Measurements from ENCODE around the gene DHX35. TPM values are rescaled to one million over a fixed set of nuclear protein-coding genes. Genes with fewer than 3 reads are reported as not detected.

DHX35 gene
- total RNA-seq, 4 donors from 2014 or later = 14.9 to 24.0 (median 15.9) TPM

- DNase-seq (ENCODE audit: low spot score in 2 of 2) = no peak
- Histone ChIP-seq H3K4me3 (no peak overlapping the region), H3K4me1 (no peaks in the 10 kb centered on the region), H3K36me3 (no peaks in the 10 kb centered on the region), H3K27me3 (no peaks in the 10 kb centered on the region), H3K9me3 (no peaks in the 10 kb centered on the region), H3K27ac (no peak overlapping the region)
- TF ChIP-seq POLR2A (IDR thresholded peaks at IDR 0.05) (no peak), EP300 (IDR thresholded peaks at IDR 0.05) (no peak)
- TF ChIP-seq, protein P1, sequence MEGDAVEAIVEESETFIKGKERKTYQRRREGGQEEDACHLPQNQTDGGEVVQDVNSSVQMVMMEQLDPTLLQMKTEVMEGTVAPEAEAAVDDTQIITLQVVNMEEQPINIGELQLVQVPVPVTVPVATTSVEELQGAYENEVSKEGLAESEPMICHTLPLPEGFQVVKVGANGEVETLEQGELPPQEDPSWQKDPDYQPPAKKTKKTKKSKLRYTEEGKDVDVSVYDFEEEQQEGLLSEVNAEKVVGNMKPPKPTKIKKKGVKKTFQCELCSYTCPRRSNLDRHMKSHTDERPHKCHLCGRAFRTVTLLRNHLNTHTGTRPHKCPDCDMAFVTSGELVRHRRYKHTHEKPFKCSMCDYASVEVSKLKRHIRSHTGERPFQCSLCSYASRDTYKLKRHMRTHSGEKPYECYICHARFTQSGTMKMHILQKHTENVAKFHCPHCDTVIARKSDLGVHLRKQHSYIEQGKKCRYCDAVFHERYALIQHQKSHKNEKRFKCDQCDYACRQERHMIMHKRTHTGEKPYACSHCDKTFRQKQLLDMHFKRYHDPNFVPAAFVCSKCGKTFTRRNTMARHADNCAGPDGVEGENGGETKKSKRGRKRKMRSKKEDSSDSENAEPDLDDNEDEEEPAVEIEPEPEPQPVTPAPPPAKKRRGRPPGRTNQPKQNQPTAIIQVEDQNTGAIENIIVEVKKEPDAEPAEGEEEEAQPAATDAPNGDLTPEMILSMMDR (IDR thresholded peaks at IDR 0.05) = no peak
- WGBS, 2 donors = 84 to 92% methylated on average over 5 of the region's 5 CpGs
Measured at GRCh38 chr20:38940644-38941043, 21.5 kb upstream of the DHX35 start.

DNA sequence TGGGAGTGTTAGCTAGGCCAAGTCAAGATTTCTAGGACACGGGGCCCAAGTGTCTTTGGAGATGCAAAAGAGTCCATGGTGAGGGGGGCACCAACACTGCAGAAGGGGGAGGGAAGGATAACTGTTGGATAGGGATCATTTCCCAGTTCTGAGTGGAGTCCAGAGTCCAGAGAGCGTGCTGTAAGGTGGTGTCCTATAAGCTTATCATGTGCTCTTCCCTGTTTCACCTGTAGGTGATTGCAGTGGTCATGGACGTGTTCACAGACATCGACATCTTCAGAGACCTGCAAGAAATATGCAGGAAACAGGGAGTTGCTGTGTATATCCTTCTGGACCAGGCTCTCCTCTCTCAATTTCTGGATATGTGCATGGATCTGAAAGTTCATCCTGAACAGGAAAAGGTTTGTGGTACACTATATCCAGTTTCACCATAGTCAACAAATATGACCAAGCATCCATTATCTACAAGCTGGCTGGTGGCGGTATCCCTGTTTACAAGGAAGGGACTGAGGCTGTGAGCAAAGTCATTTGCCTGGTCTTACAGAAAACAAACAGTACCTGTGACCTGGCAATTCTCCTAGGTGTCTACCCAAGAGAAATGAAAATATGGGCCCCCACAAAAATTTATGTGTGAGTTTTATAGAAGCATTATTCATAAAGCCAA lies 20.3 kb upstream of the DHX35 start:
- TF ChIP-seq POLR2A (IDR thresholded peaks at IDR 0.05) (no peak), EP300 (IDR thresholded peaks at IDR 0.05) (no peak)
- TF ChIP-seq, protein P1 (IDR thresholded peaks at IDR 0.05) = no peak
- H3K27ac ChIP-seq = no peak overlapping the region
- WGBS, 2 donors = 91 to 95% methylated on average over 5 of the region's 5 CpGs
- DNase-seq (ENCODE audit: low spot score in 2 of 2) = no peak
- H3K4me3 ChIP-seq = no peak overlapping the region
- H3K27me3 ChIP-seq = no peaks in the 10 kb centered on the region
- no peaks in the 10 kb centered on the region for H3K36me3 ChIP-seq
- no peaks in the 10 kb centered on the region for H3K4me1 ChIP-seq
- H3K9me3 ChIP-seq = no peaks in the 10 kb centered on the region

- WGBS, 2 donors = 94 to 95% methylated on average over 3 of the region's 3 CpGs
Measured at GRCh38 chr20:38945012-38945411, 17.1 kb upstream of the DHX35 start.

DNA sequence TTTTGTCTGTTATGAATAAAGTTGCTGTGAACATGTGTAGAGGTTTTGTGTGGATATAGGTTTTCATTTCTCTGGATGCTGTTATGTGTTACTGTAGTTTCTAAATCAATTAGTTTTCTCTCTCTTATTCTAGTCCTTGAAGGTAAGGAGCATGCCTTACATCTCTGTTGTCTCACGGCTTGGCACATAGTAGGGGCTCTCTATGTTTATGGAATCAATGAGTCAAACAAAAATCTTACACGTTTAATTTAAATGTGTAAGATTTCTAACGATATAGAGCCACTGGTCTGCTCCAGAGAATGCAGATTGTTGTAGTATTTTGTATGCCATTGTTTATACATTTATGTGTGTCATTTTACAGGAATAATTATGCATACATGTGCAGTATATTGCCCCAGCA lies 15.3 kb upstream of the DHX35 start:
- Histone ChIP-seq H3K4me3 (no peak overlapping the region), H3K4me1 (no peaks in the 10 kb centered on the region), H3K36me3 (no peaks in the 10 kb centered on the region), H3K27me3 (no peaks in the 10 kb centered on the region), H3K9me3 (no peaks in the 10 kb centered on the region), H3K27ac (no peak overlapping the region)
- DNase-seq (ENCODE audit: low spot score in 2 of 2) = no peak
- 92 to 94% methylated on average over 3 of the region's 3 CpGs for WGBS, 2 donors
- TF ChIP-seq EP300 (IDR thresholded peaks at IDR 0.05) (no peak), POLR2A (IDR thresholded peaks at IDR 0.05) (no peak)
- TF ChIP-seq, protein P1 (IDR thresholded peaks at IDR 0.05) = no peak

More at GRCh38 chr20:38945012-38945411, 17.1 kb upstream of the DHX35 start:
- DNase-seq (ENCODE audit: low spot score in 2 of 2) = no peak
- H3K4me1 ChIP-seq = no peaks in the 10 kb centered on the region
- no peaks in the 10 kb centered on the region for H3K27me3 ChIP-seq
- no peak overlapping the region for H3K4me3 ChIP-seq
- H3K27ac ChIP-seq = no peak overlapping the region
- no peak for TF ChIP-seq EP300 (IDR thresholded peaks at IDR 0.05)
- no peak for TF ChIP-seq POLR2A (IDR thresholded peaks at IDR 0.05)
- TF ChIP-seq, protein P1 (IDR thresholded peaks at IDR 0.05) = no peak
- H3K9me3 ChIP-seq = no peaks in the 10 kb centered on the region
- no peaks in the 10 kb centered on the region for H3K36me3 ChIP-seq

GRCh38 chr20:38947931-38948362 lies 14.2 kb upstream of the DHX35 start:
- DNase-seq (ENCODE audit: low spot score in 2 of 2) = no peak
- Histone ChIP-seq H3K4me3 (no peak overlapping the region), H3K4me1 (no peaks in the 10 kb centered on the region), H3K27ac (no peak overlapping the region), H3K9me3 (no peaks in the 10 kb centered on the region), H3K27me3 (no peaks in the 10 kb centered on the region), H3K36me3 (no peaks in the 10 kb centered on the region)
- WGBS, 2 donors = 76 to 86% methylated on average over 7 of the region's 7 CpGs
- TF ChIP-seq, protein P1 (IDR thresholded peaks at IDR 0.05) = no peak
- TF ChIP-seq POLR2A (IDR thresholded peaks at IDR 0.05) (no peak), EP300 (IDR thresholded peaks at IDR 0.05) (no peak)

Data from tibial nerve (tissue), 4 donors.